ENCODE data around the gene MBD5.

DNA sequence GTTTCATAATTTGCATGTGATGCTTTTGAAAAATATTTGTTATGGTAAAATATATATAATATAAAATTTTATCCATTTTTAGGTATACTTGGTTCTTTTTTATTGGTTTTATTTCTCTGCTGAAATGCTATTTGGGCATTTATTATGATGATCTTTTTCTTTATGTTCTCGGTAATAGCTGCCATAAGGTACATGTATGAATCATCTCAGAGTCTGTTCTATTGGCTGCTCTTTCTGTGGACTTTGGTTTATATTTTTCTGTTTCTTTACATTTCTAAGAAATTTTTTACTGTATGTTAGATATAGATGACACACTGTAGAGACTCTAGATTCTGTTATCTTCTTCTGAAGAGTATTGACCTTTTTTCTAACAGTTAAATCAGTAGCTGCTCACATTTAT, 219.9 kb downstream of the MBD5 start:
- TF ChIP-seq, protein P1, sequence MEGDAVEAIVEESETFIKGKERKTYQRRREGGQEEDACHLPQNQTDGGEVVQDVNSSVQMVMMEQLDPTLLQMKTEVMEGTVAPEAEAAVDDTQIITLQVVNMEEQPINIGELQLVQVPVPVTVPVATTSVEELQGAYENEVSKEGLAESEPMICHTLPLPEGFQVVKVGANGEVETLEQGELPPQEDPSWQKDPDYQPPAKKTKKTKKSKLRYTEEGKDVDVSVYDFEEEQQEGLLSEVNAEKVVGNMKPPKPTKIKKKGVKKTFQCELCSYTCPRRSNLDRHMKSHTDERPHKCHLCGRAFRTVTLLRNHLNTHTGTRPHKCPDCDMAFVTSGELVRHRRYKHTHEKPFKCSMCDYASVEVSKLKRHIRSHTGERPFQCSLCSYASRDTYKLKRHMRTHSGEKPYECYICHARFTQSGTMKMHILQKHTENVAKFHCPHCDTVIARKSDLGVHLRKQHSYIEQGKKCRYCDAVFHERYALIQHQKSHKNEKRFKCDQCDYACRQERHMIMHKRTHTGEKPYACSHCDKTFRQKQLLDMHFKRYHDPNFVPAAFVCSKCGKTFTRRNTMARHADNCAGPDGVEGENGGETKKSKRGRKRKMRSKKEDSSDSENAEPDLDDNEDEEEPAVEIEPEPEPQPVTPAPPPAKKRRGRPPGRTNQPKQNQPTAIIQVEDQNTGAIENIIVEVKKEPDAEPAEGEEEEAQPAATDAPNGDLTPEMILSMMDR (IDR thresholded peaks at IDR 0.05; ENCODE audit: borderline replicate concordance, extremely low read depth, low read length, poor library complexity, severe bottlenecking) = no peak
- no peak for TF ChIP-seq EZH2 (IDR thresholded peaks at IDR 0.05; ENCODE audit: borderline replicate concordance, low read depth, low read length, severe bottlenecking)
